GM19238 (cell line): ENCODE measurements around the gene NLN.
"Not testable (repeated sequence)": the region's sequence is repeated elsewhere in the genome, so short reads cannot be mapped to it uniquely, and the experiment has no call there.

Experiments
- DNase-seq: peaks from one replicate; pipeline ENCODE4 v3.0.0; 2011; ENCODE audit warnings: low spot score; ENCODE audit not compliant: insufficient read length

The NLN gene

DNA sequence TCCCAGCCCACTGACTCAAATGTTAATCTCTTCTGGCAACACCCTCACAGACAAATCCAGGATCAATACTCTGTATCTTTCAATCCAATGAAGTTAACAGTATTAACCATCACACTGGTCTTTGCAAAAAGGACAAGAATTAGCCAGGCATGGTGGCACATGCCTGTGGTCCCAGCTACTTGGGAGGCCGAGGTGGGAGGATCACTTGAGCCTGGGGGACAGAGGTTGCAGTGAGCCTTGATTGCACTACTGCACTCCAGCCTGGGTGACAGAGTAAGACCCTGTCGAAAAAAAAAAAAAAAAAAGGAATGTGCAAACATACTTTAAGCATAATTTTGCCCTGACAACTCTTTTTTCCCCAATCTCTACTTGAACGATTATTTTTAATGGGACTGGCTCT lies 146.5 kb downstream of the NLN start:
- no peak for DNase-seq

DNA sequence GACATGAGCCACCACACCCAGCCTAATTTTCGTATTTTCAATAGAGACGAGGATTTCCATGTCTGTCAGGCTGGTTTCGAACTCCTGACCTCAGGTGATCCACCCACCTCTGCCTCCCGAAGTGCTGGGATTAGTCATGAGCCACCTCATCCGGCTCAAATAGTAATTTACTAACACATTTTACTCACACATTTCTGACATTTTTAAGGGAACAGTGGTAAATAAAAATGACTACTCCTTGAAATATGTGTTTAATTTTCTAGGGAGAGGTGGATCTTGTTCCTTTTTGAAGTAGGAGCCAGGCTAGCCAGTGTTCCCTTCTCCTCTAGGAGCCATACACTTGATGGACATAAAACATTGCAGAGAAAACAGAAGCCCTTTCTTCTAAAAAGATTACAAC lies 149.2 kb downstream of the NLN start:
- DNase-seq = no peak

DNA sequence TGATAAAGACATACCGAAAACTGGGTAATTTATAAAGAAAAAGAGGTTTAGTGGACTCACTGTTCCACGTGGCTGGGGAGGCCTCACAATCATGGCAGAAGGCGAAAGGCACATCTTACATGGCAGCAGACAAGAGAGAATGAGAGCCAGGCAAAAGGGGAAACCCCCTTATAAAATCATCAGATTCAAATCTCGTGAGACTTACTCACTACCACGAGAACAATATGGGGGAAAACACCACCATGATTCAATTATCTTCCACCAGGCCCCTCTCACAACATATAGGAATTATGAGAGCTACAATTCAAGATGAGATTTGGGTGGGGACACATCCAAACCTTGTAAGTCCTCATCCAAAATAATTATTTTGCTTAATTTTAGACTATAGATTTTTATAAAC lies 149.8 kb downstream of the NLN start:
- not testable (repeated sequence) for DNase-seq

DNA sequence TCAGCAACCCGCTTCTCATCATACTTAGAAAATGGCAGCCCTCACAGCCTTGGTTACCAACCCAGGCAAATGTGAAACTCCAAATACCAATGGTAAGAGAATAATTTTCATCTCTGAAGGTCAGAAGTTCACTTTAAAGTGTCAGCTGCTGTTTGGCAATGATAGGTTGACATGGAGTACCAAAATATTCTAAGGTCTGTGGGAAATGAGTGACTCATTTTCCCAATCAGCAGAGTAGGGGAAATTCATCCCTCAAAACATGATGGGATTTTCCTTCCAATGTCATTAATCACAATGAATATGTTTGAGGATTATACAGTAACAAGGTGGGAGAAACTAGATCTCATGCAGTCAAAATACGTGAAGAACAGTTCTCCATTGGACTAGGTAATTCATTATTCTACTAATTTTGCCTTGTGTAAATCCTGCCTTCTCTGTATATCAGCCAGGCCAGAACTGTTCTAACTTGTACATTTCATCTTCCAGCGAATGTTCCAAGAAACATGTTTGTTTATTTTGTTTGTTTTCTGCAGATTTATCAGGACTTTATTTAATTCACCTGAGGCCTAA lies 151.3 kb downstream of the NLN start:
- DNase-seq = no peak

DNA sequence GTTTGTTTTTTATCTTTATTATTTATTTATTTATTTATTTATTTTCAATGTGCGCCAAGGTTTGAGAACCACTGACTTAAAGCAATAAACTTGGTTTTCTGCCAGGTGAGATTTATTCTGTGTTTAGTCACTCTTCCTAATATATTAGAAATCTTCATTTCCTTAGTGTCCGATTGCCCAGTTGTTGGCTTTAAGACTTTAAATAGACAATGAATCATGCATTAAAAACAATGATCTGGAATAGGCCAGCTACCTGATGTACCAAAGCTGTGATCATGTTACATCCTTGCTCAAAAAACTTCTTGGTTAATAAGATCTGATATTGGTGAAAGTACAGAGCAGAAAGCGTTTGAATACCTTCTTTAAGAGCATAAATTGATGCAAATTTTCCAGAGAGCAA lies 152.2 kb downstream of the NLN start:
- no peak for DNase-seq

DNA sequence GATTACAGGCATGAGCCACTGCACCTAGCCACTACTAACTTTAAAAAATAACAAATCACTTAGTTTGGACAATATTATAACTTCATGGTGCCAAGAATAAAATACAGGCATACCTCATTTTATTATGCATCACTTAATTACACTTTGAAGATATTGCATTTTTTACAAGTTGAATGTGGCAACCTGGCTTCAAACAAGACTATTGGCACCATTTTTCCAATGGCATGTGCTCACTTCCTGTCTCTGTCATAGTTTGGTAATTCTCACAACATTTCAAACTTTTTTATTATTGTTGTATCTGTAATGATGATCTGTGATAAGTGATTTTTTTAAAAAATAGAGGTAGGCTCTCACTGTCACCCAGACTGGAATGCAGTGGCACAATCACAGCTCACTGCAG lies 154.5 kb downstream of the NLN start:
- DNase-seq = no peak

DNA sequence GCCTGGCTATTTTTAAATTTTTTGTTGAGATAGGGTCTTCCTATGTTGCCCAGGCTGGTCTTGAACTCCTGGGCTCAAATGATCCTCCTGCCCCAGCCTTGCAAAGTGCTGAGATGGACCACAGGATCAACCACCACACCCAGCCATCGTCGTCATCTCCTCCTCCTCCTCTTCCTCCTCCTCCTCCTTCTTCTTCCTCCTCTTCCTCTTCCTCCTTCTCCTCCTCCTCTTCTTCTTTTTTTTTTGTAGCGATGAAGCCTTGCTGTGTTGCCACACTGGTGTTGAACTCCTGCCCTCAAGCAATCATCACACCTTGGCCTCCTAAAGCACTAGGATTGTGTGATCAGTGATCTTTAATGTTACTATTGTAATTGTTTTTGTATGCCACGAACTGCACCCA lies 155.0 kb downstream of the NLN start:
- DNase-seq = no peak
